A172 (cell line): ENCODE measurements around the gene ARMC10. TPM values are rescaled to one million over a fixed set of nuclear protein-coding genes. Genes with fewer than 3 reads are reported as not detected.
"Not testable (repeated sequence)": the region's sequence is repeated elsewhere in the genome, so short reads cannot be mapped to it uniquely, and the experiment has no call there.

ENCODE experiments used
- DNase-seq: peaks from one replicate; pipeline ENCODE4 v3.0.0-alpha.2; 2015; ENCODE audit warnings: low spot score
- total RNA-seq: library from RNA; depleted of rRNA; stranded (reverse); fragments of >200 nt; shearing (Covaris generic); gene quantifications from 2 replicates; pipeline ENCODE4 v1.2.3, GENCODE V29; 2014; rRNA removed

ARMC10 gene
- total RNA-seq = 73.4 and 75.3 TPM in 2 replicates

GRCh38 chr7:103074519-103075336 is at the start of gene ARMC10, which contains the start of gene FBXL13:
Gene ARMC10, plus strand, starts transcription at chr7:103075140. Its CDS starts 133 bp downstream, at chr7:103075273.
Gene FBXL13, minus strand, starts transcription at chr7:103074796.
- peak; percentile 89 for DNase-seq

GRCh38 chr7:103025341-103025740 is 49.6 kb upstream of the ARMC10 start:
- no peak for DNase-seq

GRCh38 chr7:103031024-103031423 is 43.9 kb upstream of the ARMC10 start:
- no peak for DNase-seq

GRCh38 chr7:103031781-103032180 is 43.2 kb upstream of the ARMC10 start:
- no peak for DNase-seq

- DNase-seq = not testable (repeated sequence)
These were observed 40.6 kb upstream of the ARMC10 start for GRCh38 chr7:103034318-103034717.

- DNase-seq = no peak
These were observed 37.5 kb upstream of the ARMC10 start for GRCh38 chr7:103037476-103037822.

GRCh38 chr7:103037823-103038739 is 36.9 kb upstream of the ARMC10 start:
- not testable (repeated sequence) for DNase-seq

GRCh38 chr7:103041815-103042214 is 33.1 kb upstream of the ARMC10 start:
- not testable (repeated sequence) for DNase-seq

GRCh38 chr7:103048833-103049232 is 26.1 kb upstream of the ARMC10 start:
- peak; percentile 32 for DNase-seq

- DNase-seq = no peak
These were observed 23.4 kb upstream of the ARMC10 start for GRCh38 chr7:103051519-103051918.

- not testable (repeated sequence) for DNase-seq
These were observed 18.9 kb upstream of the ARMC10 start for GRCh38 chr7:103056006-103056405.

GRCh38 chr7:103058122-103058521 is 16.8 kb upstream of the ARMC10 start:
- no peak for DNase-seq

GRCh38 chr7:103059471-103059870 is 15.5 kb upstream of the ARMC10 start:
- DNase-seq = no peak

GRCh38 chr7:103063895-103064294 is 11.0 kb upstream of the ARMC10 start:
- DNase-seq = no peak

- DNase-seq = peak; percentile 32
These were observed 9.3 kb upstream of the ARMC10 start for GRCh38 chr7:103065667-103066066.

- DNase-seq = no peak
These were observed 6.2 kb upstream of the ARMC10 start for GRCh38 chr7:103068414-103069403.

- DNase-seq = no peak
These were observed 3.9 kb upstream of the ARMC10 start for GRCh38 chr7:103071000-103071399.

- peak; percentile 49 for DNase-seq
These were observed 886 bp upstream of the ARMC10 start for GRCh38 chr7:103073989-103074518.

- peak; percentile 35 for DNase-seq
These were observed 488 bp downstream of the ARMC10 start for GRCh38 chr7:103075337-103075918.

- no peak for DNase-seq
These were observed 1.8 kb downstream of the ARMC10 start for GRCh38 chr7:103076764-103077163.

- DNase-seq = no peak
These were observed 2.4 kb downstream of the ARMC10 start for GRCh38 chr7:103077318-103077717.
